CD4-positive, alpha-beta T cell treated with Interleukin-4 for 4 hours (primary cell): ENCODE results near the gene CDH18.

Experiments
- DNase-seq: peaks from one replicate; pipeline ENCODE4 v3.0.0-alpha.2; 2020

Gene CDH18

DNA sequence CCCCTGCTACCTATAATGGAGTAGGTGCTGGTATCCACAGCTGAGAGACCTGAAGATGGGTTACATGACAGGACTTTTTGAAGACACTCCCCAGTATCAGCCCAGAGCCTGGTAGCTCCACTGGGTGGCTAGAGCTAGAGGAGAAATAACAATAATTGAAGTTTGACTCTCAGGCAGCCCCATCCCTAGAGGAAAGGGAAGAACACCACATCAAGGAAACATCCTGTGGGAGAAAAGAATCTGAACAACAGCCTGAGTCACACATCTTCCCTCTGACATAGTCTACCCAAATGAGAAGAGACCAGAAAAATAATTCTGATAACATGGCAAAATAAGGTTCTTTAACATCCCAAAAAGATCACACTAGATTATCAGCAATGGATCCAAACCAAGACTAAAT is 432.1 kb downstream of the CDH18 start:
- DNase-seq = no peak

- no peak for DNase-seq
Measured at GRCh38 chr5:19555436-19555835, 432.6 kb downstream of the CDH18 start.

GRCh38 chr5:19554524-19554923 is 433.5 kb downstream of the CDH18 start:
- no peak for DNase-seq

- DNase-seq = no peak
Measured at GRCh38 chr5:19547640-19548039, 440.4 kb downstream of the CDH18 start.

DNA sequence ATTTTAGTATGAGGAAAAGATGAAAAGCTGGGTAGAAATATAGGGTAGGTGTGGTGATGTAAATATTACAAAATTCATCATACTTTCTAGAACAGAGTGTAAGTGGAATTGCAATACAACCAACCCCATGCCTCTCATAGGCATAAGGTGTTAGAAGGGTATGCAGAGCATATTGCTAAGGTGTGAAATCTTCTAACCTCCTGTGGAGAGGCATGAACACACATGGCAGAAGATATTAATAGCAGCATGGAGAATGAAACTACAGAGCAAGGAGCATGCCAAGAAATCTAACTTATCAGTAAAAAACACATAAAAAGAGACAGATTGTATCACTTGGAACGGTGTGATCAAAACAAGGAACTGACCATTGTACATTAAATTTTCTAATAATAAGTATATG is 441.5 kb downstream of the CDH18 start:
- no peak for DNase-seq

DNA sequence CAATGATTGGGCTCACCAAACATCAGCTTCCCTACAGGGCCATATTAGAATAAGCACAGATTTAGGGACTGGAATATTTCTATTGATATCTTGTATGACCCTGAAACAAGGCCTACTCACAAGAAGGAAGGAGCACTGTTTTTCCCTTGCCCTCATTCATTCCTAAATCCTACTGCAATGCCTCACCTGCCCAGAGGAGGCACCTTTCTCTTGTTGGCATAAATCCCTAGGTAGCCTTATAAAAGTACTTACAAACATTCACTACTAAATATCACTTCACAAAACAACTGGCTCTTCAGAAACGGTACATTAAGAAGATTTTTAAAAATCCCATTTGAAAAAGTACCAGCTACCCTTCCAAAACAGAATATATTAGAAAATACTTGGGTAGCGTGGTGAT is 449.4 kb downstream of the CDH18 start:
- no peak for DNase-seq

GRCh38 chr5:19536387-19536786 is 451.6 kb downstream of the CDH18 start:
- DNase-seq = no peak

DNA sequence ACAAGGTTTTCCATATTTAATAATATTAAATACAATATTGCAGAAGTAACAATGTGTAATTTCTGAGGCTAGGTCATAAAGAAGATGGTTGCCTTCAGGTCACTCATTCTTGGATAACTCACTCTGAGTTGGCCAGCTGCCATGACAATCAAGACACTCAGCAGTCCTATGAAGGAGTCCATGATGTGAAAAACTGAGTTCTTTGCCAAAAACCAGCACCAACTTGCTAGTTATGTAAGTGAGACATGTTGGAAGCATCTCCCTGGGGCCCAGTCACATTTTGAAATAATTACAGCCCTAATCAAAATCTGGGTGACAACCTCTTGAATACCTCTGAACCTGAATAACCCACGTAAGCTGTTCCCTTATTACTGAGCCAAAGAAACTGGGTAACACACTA is 453.2 kb downstream of the CDH18 start:
- DNase-seq = no peak

- DNase-seq = no peak
Measured at GRCh38 chr5:19532936-19533335, 455.1 kb downstream of the CDH18 start.

DNA sequence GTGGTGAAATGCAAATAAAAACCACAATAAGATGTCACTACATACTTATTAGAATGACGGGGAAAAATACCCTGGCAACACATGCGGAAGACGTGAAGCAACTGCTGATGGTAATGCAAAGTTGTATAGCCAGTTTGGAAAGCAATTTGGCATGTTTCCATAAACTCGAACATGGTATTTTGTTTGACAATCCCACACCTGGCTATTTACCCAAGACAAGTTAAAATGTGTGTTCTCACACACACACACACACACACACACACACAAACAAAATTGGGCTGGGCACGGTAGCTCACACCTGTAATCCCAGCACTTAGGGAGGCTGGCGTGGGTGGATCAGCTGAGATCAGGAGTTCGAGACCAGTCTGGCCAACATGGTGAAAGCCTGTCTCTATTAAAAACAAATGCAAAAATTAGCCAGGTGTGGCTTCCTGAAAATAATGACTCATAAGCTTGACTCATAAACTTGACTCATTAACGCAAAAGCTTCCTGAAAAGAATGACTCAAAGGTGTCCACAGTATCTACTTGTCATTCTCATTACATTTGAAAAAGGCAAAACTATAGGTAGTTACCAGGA is 456.5 kb downstream of the CDH18 start:
- DNase-seq = no peak

GRCh38 chr5:19519448-19519847 is 468.6 kb downstream of the CDH18 start:
- no peak for DNase-seq

DNA sequence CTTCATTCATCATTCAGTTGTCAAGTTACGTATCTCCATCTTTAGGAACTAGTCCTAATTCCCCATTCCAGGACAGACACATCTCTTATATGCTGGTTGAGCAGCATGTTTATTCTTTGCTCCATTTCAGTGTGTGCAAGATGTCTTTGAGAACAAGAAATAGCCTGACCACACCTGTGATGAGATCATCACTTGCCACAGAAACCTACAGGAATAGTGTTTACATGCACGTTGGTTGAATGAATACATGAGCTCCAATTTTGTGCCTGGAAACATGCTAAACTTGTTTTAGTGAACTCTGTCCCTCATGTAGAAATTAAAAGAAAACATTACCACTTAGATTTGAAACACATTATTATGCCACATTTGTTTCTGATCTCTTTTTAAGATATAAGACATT is 489.1 kb downstream of the CDH18 start:
- no peak for DNase-seq

DNA sequence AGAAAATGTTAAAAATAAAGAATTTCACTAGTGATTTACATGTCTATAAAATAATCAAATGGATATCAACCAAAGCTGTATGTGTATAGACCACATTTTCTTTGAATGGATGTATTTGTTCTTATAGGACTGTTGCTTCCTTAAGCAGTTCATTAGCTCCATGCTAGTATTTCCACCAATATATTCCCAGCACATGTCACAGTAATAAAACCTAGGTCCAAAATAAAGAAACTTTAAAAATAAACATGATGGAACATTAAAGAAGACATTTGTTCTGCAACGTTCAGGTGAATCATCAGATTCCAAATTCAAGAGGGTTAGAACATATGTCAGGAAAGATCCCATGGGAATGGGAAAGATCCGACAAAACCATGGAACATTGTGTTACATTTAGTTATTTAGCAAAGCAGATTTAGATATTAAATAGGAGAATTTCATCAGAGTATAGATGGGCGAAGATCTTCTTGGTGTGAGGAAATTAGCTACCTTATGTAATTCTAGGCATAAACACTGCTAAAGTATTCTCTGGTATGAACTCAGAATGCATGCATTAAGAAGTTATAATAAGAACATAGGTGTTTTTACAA is 490.7 kb downstream of the CDH18 start:
- no peak for DNase-seq

DNA sequence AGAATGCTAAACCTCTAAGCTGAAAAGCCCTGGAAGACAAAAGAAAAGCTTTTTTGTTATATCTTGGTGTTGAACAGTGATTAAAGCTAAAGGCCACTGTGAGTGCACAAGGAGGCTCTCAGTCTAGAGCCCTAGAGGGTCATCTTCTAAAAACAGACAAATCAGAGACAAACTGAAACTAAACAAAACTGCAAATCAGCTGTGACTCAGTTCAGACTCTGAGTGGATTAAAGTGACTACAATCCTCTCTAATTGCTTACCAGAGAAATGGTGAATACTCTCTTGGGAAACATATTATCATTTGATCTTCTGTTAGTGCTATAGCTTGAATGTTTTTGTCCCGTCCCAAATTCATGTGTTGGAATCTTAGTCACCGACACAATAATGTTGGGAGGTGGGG is 491.9 kb downstream of the CDH18 start:
- DNase-seq = no peak

GRCh38 chr5:19492861-19493260 is 495.1 kb downstream of the CDH18 start:
- no peak for DNase-seq

DNA sequence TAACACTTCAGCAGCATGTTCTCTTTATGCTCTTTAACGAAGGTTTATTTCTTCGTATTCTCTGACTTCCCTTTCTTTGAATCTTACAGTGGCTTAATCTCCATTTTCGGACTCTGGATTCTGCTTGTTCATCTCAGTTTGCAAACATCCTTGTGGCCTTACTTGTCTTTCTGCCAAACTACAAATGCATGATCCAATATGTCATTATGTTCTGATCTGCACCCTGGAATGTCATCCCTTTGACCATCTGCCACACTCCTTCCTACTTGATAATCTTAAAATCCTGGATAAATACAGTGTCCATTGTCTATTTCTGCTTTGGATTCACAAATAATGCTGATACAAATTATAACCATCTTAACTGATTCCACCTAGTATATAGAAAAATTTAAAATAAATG is 499.2 kb downstream of the CDH18 start:
- no peak for DNase-seq

DNA sequence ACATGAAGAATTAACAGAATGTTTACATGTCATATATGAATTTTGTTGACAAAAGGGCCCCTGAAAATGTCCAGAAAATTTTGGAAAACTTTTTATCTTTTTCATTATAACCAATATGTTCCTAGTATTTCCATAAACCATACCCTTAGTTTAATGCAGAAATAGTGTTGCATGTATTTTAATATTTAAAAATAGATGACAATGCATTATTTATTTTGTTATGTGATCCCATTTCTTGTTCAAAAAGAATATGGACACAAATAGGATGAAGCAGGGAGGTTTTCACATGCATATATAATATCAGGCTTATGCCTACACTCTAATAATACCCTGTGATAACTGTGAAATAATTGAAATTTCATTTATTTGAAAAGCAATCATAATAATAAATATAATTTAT is 500.5 kb downstream of the CDH18 start:
- DNase-seq = no peak

DNA sequence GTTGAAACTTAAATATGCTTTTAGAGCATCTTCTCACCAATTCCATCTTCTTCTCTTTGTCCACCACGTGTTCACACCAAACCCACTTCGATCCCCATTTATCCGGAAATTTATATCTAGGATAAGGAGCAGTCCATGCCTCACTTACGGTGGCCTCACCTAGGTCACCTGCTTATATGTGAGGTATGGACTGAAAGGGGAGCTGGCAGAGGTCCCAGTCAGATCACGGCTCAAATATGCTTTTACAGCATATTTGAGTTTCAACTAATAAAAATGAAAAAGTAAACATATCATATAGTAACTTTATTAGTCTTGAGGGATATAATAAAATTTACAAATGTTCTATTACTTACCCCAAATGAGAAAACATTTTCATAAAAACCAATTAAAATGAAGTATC is 508.4 kb downstream of the CDH18 start:
- no peak for DNase-seq

GRCh38 chr5:19462019-19462418 is 526.0 kb downstream of the CDH18 start:
- no peak for DNase-seq

GRCh38 chr5:19424506-19424905 is 563.5 kb downstream of the CDH18 start:
- DNase-seq = no peak
